ENCODE results near the gene GUK1.
A peak's percentile ranks its signal among the peaks of the same experiment; 100 is the strongest.
"Not testable (repeated sequence)": the region's sequence is repeated elsewhere in the genome, so short reads cannot be mapped to it uniquely, and the experiment has no call there.

GUK1 gene

GRCh38 chr1:228177721-228178710 is 37.9 kb downstream of the GUK1 start:
- no peak for DNase-seq

GRCh38 chr1:228178737-228179684 is 38.9 kb downstream of the GUK1 start:
- DNase-seq: no peak

- DNase-seq: no peak
These were observed 40.3 kb downstream of the GUK1 start for GRCh38 chr1:228180271-228180958.

GRCh38 chr1:228180959-228181644 is 41.0 kb downstream of the GUK1 start:
- DNase-seq: no peak

- DNase-seq: no peak
These were observed 41.6 kb downstream of the GUK1 start for GRCh38 chr1:228181645-228182034.

GRCh38 chr1:228182296-228183030 is 42.4 kb downstream of the GUK1 start:
- DNase-seq: no peak

- DNase-seq: no peak
These were observed 44.1 kb downstream of the GUK1 start for GRCh38 chr1:228184152-228184551.

- peak; percentile 62 for DNase-seq
These were observed 45.5 kb downstream of the GUK1 start for GRCh38 chr1:228185641-228185965.

GRCh38 chr1:228188249-228188648 is 48.2 kb downstream of the GUK1 start:
- not testable (repeated sequence) for DNase-seq

GRCh38 chr1:228190182-228190581 is 50.1 kb downstream of the GUK1 start:
- DNase-seq: no peak

- DNase-seq: no peak
These were observed 50.7 kb downstream of the GUK1 start for GRCh38 chr1:228190778-228191177.

GRCh38 chr1:228194436-228194835 is 54.4 kb downstream of the GUK1 start:
- no peak for DNase-seq

GRCh38 chr1:228194921-228195812 is 55.1 kb downstream of the GUK1 start:
- DNase-seq: no peak

- no peak for DNase-seq
These were observed 57.6 kb downstream of the GUK1 start for GRCh38 chr1:228197555-228198147.

All from T-helper 9 cell (primary cell).